CD4-positive, alpha-beta T cell (primary cell): ENCODE measurements around the gene YEATS2. TPM values are rescaled to one million over a fixed set of nuclear protein-coding genes. Genes with fewer than 3 reads are reported as not detected.

ENCODE experiments used
- ATAC-seq: fragments of 200-7000 bp; cut with Tn5 transposase; one replicate; pipeline ENCODE4 v1.10.0; 2022; ENCODE audit warnings: mild to moderate bottlenecking; ENCODE audit not compliant: poor library complexity
- CTCF ChIA-PET: fragments of 350-600 bp; sonication (Branson Sonifier 250); formaldehyde crosslinking; loops from one replicate; lab custom pipeline; 2021; ENCODE audit warnings: antibody characterized with exemption, inconsistent platforms; lab: Charles Lee
- POLR2A ChIA-PET: fragments of 350-600 bp; sonication (Branson Sonifier 250); formaldehyde crosslinking; loops from one replicate; lab custom pipeline; 2021; ENCODE audit warnings: antibody characterized with exemption, inconsistent platforms; lab: Charles Lee
- DNase-seq, 14 experiments: peaks; one replicate each; pipeline ENCODE4 v3.0.0-alpha.2; 2013 to 2020; ENCODE audit warnings: mixed read lengths in 2 of 14
- H3K27ac ChIP-seq, 2 donors: one replicate each; pipeline versions ENCODE4 v1.5.1 to v1.7.0; 2013; ENCODE audit warnings: low read length in 2 of 2, low read depth in 1 of 2, mild to moderate bottlenecking in 1 of 2
- H3K27me3 ChIP-seq, 2 experiments: 1 replicate in 1 of 2; 2 replicates in 1 of 2; pipeline versions ENCODE4 v1.6.1 to v1.7.0; 2013; ENCODE audit warnings: low read length in 2 of 2, control low read depth in 1 of 2, mild to moderate bottlenecking in 1 of 2, moderate library complexity in 1 of 2; ENCODE audit not compliant: insufficient read depth in 2 of 2, control insufficient read depth in 1 of 2
- H3K36me3 ChIP-seq: one replicate; pipeline ENCODE4 v1.6.1; 2013; ENCODE audit warnings: low read length, control low read depth; ENCODE audit not compliant: insufficient read depth
- H3K4me1 ChIP-seq: one replicate; pipeline ENCODE4 v1.6.1; 2013; ENCODE audit warnings: low read length, control low read depth; ENCODE audit not compliant: insufficient read depth
- H3K4me3 ChIP-seq: one replicate; pipeline ENCODE4 v1.5.1; 2013; ENCODE audit warnings: mild to moderate bottlenecking, low read length, moderate library complexity
- H3K9me3 ChIP-seq, 2 experiments: 1 replicate in 1 of 2; 2 replicates in 1 of 2; pipeline versions ENCODE4 v1.6.1 to v1.7.0; 2013; ENCODE audit warnings: low read length in 2 of 2, mild to moderate bottlenecking in 2 of 2, control low read depth in 1 of 2, moderate library complexity in 1 of 2; ENCODE audit not compliant: control insufficient read depth in 1 of 2, insufficient read depth in 1 of 2
- H3K27ac Mint-ChIP-seq: one replicate; pipeline ENCODE4 v1.8.0; 2020; ENCODE audit warnings: mixed read lengths
- H3K27me3 Mint-ChIP-seq: one replicate; pipeline ENCODE4 v1.8.0; 2021; ENCODE audit warnings: mixed read lengths
- H3K36me3 Mint-ChIP-seq: one replicate; pipeline ENCODE4 v1.8.0; 2021; ENCODE audit warnings: low read depth, mixed read lengths
- H3K4me1 Mint-ChIP-seq: one replicate; pipeline ENCODE4 v1.8.0; 2021; ENCODE audit warnings: low read depth, mixed read lengths
- H3K4me3 Mint-ChIP-seq: one replicate; pipeline ENCODE4 v1.8.0; 2020; ENCODE audit warnings: mild to moderate bottlenecking, mixed read lengths
- H3K9me3 Mint-ChIP-seq: one replicate; pipeline ENCODE4 v1.8.0; 2020; ENCODE audit warnings: mixed read lengths
- intact Hi-C, 2 experiments: fragments of 100-400 bp; cut with DNase I in 1 of 2; cut with micrococcal nuclease in 1 of 2; formaldehyde crosslinking; loops; one replicate each; pipeline versions ENCODE4 v1.15.1 to v1.9.0; 2023 to 2025; cut with DNase I, micrococcal nuclease
- total RNA-seq, 174 experiments: library from RNA in 2 of 174; stranded (reverse) in 2 of 174; gene quantifications; one replicate each; pipeline ENCODE4 v1.2.3 and lab custom pipeline; 2021 to 2026
- TF ChIP-seq, protein P1 (sequence below): fragments of 200-600 bp; IDR thresholded peaks from one replicate; pipeline ENCODE4 v1.8.0; 2022; ENCODE audit warnings: antibody characterized with exemption, mild to moderate bottlenecking

The YEATS2 gene
- total RNA-seq, 2 experiments from 2014 or later: 14.6 to 15.9 TPM

DNA sequence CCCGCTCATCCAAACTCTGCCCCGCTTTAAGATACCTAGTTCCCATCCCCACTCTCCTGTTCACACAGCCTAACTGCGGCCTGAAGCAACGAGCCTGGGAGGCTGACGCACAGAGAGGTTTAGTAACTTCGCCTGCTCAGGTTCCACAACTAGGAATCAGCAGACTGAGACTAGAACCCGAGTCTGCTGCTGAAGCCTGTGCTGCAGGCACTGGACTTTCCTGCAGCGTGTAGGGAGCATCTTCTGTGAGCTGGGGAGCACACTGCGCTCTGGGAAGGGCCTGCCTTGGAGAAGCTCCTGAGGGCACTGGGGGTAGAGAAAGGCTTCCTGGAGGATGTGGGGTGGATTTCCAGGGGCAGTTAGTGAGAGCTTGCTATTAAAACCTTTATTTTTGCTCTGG is 132.6 kb downstream of the YEATS2 start:
- H3K4me3 Mint-ChIP-seq: no peak overlapping the region
- H3K4me3 ChIP-seq: no peak overlapping the region
- CTCF ChIA-PET: no interaction called here
- no peak overlapping the region for H3K27ac Mint-ChIP-seq
- ATAC-seq (no peak), DNase-seq (no peak)
- peaks cover 66% of the 10 kb centered on the region for H3K36me3 Mint-ChIP-seq
- intact Hi-C loops: no loop called here
- H3K36me3 ChIP-seq: peaks cover 33% of the 10 kb centered on the region
- POLR2A ChIA-PET: no interaction called here
- H3K9me3 Mint-ChIP-seq: no peaks in the 10 kb centered on the region
- H3K27me3 Mint-ChIP-seq: no peaks in the 10 kb centered on the region
- H3K9me3 ChIP-seq: no peaks in the 10 kb centered on the region
- peaks cover 4% of the 10 kb centered on the region for H3K4me1 ChIP-seq
- peaks cover 12% of the 10 kb centered on the region for H3K4me1 Mint-ChIP-seq
- TF ChIP-seq, protein P1, sequence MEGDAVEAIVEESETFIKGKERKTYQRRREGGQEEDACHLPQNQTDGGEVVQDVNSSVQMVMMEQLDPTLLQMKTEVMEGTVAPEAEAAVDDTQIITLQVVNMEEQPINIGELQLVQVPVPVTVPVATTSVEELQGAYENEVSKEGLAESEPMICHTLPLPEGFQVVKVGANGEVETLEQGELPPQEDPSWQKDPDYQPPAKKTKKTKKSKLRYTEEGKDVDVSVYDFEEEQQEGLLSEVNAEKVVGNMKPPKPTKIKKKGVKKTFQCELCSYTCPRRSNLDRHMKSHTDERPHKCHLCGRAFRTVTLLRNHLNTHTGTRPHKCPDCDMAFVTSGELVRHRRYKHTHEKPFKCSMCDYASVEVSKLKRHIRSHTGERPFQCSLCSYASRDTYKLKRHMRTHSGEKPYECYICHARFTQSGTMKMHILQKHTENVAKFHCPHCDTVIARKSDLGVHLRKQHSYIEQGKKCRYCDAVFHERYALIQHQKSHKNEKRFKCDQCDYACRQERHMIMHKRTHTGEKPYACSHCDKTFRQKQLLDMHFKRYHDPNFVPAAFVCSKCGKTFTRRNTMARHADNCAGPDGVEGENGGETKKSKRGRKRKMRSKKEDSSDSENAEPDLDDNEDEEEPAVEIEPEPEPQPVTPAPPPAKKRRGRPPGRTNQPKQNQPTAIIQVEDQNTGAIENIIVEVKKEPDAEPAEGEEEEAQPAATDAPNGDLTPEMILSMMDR: no peak
- no peaks in the 10 kb centered on the region for H3K27me3 ChIP-seq
- no peak overlapping the region for H3K27ac ChIP-seq

DNA sequence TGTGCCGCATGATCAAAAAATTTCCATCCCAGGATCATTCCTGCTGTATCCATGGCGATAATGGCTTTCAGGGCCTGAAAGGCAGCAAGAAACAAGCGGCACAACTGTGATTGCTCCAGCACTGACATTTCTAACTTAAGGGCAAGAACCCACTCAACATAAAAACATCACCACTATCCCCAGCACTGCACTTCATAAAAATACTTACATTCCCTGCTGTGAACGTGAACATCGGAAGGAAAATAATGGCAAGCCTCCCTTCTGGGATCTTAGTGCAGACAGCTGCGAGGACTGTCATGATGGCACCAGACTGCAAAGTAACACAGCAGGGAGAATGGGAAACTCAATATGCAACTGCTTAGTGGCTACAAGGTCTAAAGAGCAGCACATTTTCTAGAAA is 135.9 kb downstream of the YEATS2 start:
- H3K4me1 ChIP-seq: no peaks in the 10 kb centered on the region
- no peaks in the 10 kb centered on the region for H3K27me3 Mint-ChIP-seq
- no peak overlapping the region for H3K4me3 Mint-ChIP-seq
- H3K27me3 ChIP-seq: no peaks in the 10 kb centered on the region
- TF ChIP-seq, protein P1: no peak
- no peak overlapping the region for H3K4me3 ChIP-seq
- ChIA-PET POLR2A (interaction anchor here (0.9 kb wide), 1 partner anchor 18 kb away, joined by 3 read pairs; no protein-coding TSS in a partner anchor), CTCF (no interaction called here)
- no peak overlapping the region for H3K27ac ChIP-seq
- intact Hi-C loops: no loop called here
- no peaks in the 10 kb centered on the region for H3K9me3 Mint-ChIP-seq
- no peak for ATAC-seq
- no peaks in the 10 kb centered on the region for H3K4me1 Mint-ChIP-seq
- peaks cover 86% of the 10 kb centered on the region for H3K36me3 Mint-ChIP-seq
- DNase-seq: no peak
- peaks cover 46% of the 10 kb centered on the region for H3K36me3 ChIP-seq
- no peaks in the 10 kb centered on the region for H3K9me3 ChIP-seq
- H3K27ac Mint-ChIP-seq: no peak overlapping the region

DNA sequence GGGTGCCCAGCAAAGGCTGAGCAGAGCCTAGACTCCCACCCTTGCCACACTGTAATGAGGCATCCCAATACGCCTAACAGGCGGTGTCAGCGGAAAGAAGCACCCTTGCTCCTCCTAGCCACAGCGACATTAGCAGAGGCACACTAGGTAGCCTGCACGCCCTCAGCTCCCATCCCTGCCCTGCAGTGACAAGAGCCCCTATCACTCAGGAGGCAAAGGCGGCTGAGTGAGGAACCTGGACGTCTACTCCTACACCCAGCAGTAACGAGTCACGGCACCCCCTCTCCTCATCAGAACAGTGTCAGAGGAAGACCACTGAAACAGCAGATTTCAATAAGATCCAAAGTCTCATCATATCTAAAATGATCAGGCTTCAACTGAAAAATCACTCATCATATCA is 139.8 kb downstream of the YEATS2 start:
- intact Hi-C loops: no loop called here
- no peak overlapping the region for H3K27ac Mint-ChIP-seq
- DNase-seq: no peak
- H3K4me3 ChIP-seq: no peak overlapping the region
- peaks cover 70% of the 10 kb centered on the region for H3K36me3 ChIP-seq
- H3K9me3 ChIP-seq: no peaks in the 10 kb centered on the region
- H3K4me3 Mint-ChIP-seq: no peak overlapping the region
- TF ChIP-seq, protein P1: no peak
- H3K36me3 Mint-ChIP-seq: peaks cover 85% of the 10 kb centered on the region
- CTCF ChIA-PET: no interaction called here
- H3K4me1 Mint-ChIP-seq: no peaks in the 10 kb centered on the region
- H3K27me3 Mint-ChIP-seq: no peaks in the 10 kb centered on the region
- H3K4me1 ChIP-seq: no peaks in the 10 kb centered on the region
- no peak for ATAC-seq
- no peaks in the 10 kb centered on the region for H3K9me3 Mint-ChIP-seq
- no peak overlapping the region for H3K27ac ChIP-seq
- no peaks in the 10 kb centered on the region for H3K27me3 ChIP-seq
- POLR2A ChIA-PET: no interaction called here
